NB4 (cell line): Measurements from ENCODE around the gene GPC5.

Experiments used
- DNase-seq: peaks from one replicate; pipeline ENCODE4 v3.0.0; 2010; ENCODE audit warnings: low read depth
- H3K4me3 ChIP-seq: one replicate; pipeline ENCODE4 v1.5.1; 2011; ENCODE audit warnings: mild to moderate bottlenecking, low read depth, low read length, moderate library complexity
- MYC ChIP-seq: IDR thresholded peaks from 2 replicates; pipeline ENCODE4 v1.6.1; 2011; ENCODE audit warnings: low read depth, low read length
- POLR2A ChIP-seq: IDR thresholded peaks from 2 replicates; pipeline ENCODE4 v1.6.1; 2011; ENCODE audit warnings: mild to moderate bottlenecking; ENCODE audit not compliant: insufficient read length; ENCODE audit errors: extremely low read depth
- TF ChIP-seq, protein P1 (sequence below): IDR thresholded peaks from one replicate; pipeline ENCODE4 v1.5.1; 2012; ENCODE audit warnings: low read depth, low read length
- TF ChIP-seq, protein P2 (sequence below): IDR thresholded peaks from 2 replicates; pipeline ENCODE4 v1.6.1; 2011; ENCODE audit warnings: low read depth, low read length

Gene GPC5

DNA sequence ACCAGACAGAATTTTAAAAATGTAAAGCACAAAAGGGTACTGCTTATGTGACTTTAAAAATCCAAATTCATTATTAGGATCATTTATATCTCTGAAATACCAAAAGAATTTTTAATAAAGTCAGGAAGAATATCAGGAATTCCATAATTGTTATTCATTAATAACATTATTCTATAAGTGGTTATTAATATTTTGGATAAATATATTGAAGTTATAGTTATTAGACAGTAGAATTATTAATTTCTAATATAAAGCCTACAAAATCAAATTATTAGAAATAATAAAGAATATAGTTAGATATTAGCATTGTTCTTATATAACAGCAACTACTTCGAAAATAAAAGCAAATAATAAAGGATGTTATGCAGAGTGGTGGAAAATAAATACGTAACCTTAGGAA is 105.8 kb downstream of the GPC5 start:
- no peak overlapping the region for H3K4me3 ChIP-seq
- DNase-seq: no peak
- TF ChIP-seq POLR2A (no peak), MYC (no peak)
- TF ChIP-seq, protein P1, sequence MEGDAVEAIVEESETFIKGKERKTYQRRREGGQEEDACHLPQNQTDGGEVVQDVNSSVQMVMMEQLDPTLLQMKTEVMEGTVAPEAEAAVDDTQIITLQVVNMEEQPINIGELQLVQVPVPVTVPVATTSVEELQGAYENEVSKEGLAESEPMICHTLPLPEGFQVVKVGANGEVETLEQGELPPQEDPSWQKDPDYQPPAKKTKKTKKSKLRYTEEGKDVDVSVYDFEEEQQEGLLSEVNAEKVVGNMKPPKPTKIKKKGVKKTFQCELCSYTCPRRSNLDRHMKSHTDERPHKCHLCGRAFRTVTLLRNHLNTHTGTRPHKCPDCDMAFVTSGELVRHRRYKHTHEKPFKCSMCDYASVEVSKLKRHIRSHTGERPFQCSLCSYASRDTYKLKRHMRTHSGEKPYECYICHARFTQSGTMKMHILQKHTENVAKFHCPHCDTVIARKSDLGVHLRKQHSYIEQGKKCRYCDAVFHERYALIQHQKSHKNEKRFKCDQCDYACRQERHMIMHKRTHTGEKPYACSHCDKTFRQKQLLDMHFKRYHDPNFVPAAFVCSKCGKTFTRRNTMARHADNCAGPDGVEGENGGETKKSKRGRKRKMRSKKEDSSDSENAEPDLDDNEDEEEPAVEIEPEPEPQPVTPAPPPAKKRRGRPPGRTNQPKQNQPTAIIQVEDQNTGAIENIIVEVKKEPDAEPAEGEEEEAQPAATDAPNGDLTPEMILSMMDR: no peak
- TF ChIP-seq, protein P2, sequence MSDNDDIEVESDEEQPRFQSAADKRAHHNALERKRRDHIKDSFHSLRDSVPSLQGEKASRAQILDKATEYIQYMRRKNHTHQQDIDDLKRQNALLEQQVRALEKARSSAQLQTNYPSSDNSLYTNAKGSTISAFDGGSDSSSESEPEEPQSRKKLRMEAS: no peak

DNA sequence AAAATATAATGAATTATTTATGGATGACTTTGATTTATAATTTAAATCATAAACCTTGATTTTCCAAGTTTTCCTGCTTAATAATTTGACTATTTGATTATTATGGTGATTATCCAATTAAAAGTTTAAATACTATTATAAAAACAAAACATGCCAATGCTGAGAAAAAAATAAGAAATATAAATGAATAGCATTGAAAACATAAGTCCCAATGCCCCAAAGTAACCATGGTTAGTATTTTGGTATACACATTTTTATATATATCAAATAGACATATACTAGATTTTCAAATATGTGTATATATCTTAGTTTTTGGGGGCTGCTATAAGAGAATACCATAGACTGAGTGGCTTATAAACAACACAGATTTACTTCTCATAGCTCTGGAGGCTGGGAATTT is 108.3 kb downstream of the GPC5 start:
- DNase-seq: no peak
- no peak overlapping the region for H3K4me3 ChIP-seq

DNA sequence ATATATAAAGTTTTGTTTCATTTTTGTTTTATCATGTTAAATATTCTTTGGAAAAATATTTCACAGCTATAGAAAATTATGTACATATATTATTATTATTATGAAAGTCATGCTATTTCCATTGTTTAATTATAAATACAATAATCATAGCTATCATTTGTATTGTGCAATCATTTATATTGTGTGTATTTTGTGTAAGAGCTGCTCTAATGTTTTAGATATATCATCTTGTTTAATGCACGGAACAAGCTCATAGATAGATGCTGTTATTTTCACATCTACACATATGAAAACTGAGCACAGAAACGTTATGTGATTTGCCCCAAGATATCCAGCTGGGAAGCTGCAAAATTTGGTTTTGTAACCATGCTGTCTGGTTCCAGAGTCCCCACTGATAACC is 111.6 kb downstream of the GPC5 start:
- no peak overlapping the region for H3K4me3 ChIP-seq
- no peak for DNase-seq
- TF ChIP-seq, protein P2: no peak
- TF ChIP-seq POLR2A: no peak
- TF ChIP-seq, protein P1: no peak
- TF ChIP-seq MYC: no peak

More for the DNA sequence above, 108.3 kb downstream of the GPC5 start:
- TF ChIP-seq, protein P2: no peak
- TF ChIP-seq, protein P1: no peak
- TF ChIP-seq POLR2A (no peak), MYC (no peak)

DNA sequence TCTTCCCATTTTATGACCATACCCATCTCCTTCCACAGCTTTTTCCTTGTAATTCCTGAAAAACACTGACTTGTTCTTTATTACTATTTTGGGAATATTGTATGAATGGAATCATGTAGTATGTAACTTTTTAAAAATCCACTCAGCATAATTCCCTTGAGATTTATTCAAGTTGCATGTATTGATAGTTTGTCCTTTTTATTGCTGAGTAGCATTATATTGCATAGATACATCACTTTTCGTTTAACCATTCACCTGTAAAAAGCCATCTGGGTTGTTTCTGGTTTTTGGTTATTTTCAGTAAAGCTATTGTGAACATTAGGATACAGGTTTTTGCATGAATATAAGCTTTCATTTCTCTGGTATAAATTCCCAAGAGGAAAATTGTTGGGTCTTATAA is 115.4 kb downstream of the GPC5 start:
- DNase-seq: no peak
- TF ChIP-seq, protein P1: no peak
- TF ChIP-seq, protein P2: no peak
- TF ChIP-seq MYC (no peak), POLR2A (no peak)
- no peak overlapping the region for H3K4me3 ChIP-seq

DNA sequence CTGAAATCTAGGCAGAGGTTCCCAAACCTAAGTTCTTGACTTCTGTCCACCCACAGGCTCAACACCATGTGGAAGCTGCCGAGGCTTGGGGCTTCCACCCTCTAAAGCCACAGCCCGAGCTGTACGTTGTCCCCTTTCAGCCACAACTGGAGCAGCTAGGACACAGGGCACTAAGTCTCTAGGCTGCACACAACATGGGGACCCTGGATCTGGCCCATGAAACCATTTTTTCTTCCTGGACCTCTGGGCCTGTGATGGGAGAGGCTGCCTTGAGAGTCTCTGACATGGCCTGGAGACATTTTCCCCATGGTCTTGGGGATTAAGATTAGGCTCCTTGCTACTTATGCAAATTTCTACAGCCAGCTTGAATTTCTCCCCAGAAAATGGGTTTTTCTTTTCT is 118.4 kb downstream of the GPC5 start:
- H3K4me3 ChIP-seq: no peak overlapping the region
- no peak for DNase-seq
- TF ChIP-seq, protein P2: no peak
- TF ChIP-seq MYC (no peak), POLR2A (no peak)
- TF ChIP-seq, protein P1: no peak

DNA sequence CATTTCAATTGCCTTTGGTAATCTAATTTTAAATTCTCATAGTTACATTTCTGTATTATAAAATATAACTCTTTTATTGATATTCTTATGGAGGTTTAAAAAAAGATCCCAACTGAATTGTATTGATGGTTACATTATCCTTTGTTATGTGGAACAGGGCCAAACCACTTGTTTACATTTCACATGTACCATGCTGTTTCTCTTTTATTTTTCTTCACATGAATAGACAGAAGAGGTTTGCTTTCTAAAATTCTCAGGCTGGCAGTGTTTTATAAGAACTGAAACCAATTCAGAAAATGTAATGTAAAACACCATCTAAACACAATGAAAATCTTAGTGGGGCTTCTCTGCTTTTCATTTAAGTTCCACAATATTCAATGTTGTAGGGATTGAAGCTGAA is 122.5 kb downstream of the GPC5 start:
- DNase-seq: no peak

More for the DNA sequence above, 122.5 kb downstream of the GPC5 start:
- TF ChIP-seq, protein P2: no peak
- TF ChIP-seq MYC (no peak), POLR2A (no peak)
- TF ChIP-seq, protein P1: no peak
- H3K4me3 ChIP-seq: no peak overlapping the region
